Ascending aorta (tissue), 2 donors: Measurements from ENCODE around the gene PACRG. TPM values are rescaled to one million over a fixed set of nuclear protein-coding genes. Genes with fewer than 3 reads are reported as not detected.

Source experiments
- DNase-seq, 2 donors: peaks; one replicate each; pipeline ENCODE4 v3.0.0-alpha.2; 2019; ENCODE audit warnings: low spot score in 2 of 2
- H3K27ac ChIP-seq, 2 donors: fragments of 200-600 bp; sonication (generic); one replicate each; pipeline ENCODE4 v1.5.1; 2016 to 2017; ENCODE audit warnings: mild to moderate bottlenecking in 1 of 2
- H3K27me3 ChIP-seq: fragments of 200-600 bp; sonication (generic); one replicate; pipeline ENCODE4 v1.5.1; 2017
- H3K36me3 ChIP-seq, 2 donors: fragments of 200-600 bp; sonication (generic); one replicate each; pipeline ENCODE4 v1.5.1; 2016
- H3K4me1 ChIP-seq, 2 donors: fragments of 200-600 bp; sonication (generic); one replicate each; pipeline ENCODE4 v1.5.1; 2016 to 2017; ENCODE audit warnings: mild to moderate bottlenecking in 1 of 2
- H3K4me3 ChIP-seq, 2 donors: fragments of 200-600 bp; sonication (generic); one replicate each; pipeline ENCODE4 v1.5.1; 2016 to 2017; ENCODE audit warnings: mild to moderate bottlenecking in 1 of 2
- H3K9me3 ChIP-seq, 2 donors: fragments of 200-600 bp; sonication (generic); one replicate each; pipeline ENCODE4 v1.5.1; 2016
- CTCF ChIP-seq, 3 experiments: fragments of 200-600 bp in 2 of 3; fragments of 450-650 bp in 1 of 3; sonication (generic) in 2 of 3; IDR thresholded peaks; one replicate each; pipeline ENCODE4 v1.5.1; 2016 to 2019; ENCODE audit warnings: antibody characterized with exemption in 3 of 3, mild to moderate bottlenecking in 1 of 3, moderate library complexity in 1 of 3
- intact Hi-C: fragments of 100-400 bp; cut with DNase I; formaldehyde crosslinking; loops from one replicate; pipeline ENCODE4 v1.15.1; 2023
- total RNA-seq: library from RNA; depleted of rRNA; stranded (reverse); fragments of >200 nt; gene quantifications from one replicate; pipeline ENCODE4 v1.1.0, GENCODE V29; 2016

The PACRG gene
- total RNA-seq, 1 donor from 2014 or later: not detected

DNA sequence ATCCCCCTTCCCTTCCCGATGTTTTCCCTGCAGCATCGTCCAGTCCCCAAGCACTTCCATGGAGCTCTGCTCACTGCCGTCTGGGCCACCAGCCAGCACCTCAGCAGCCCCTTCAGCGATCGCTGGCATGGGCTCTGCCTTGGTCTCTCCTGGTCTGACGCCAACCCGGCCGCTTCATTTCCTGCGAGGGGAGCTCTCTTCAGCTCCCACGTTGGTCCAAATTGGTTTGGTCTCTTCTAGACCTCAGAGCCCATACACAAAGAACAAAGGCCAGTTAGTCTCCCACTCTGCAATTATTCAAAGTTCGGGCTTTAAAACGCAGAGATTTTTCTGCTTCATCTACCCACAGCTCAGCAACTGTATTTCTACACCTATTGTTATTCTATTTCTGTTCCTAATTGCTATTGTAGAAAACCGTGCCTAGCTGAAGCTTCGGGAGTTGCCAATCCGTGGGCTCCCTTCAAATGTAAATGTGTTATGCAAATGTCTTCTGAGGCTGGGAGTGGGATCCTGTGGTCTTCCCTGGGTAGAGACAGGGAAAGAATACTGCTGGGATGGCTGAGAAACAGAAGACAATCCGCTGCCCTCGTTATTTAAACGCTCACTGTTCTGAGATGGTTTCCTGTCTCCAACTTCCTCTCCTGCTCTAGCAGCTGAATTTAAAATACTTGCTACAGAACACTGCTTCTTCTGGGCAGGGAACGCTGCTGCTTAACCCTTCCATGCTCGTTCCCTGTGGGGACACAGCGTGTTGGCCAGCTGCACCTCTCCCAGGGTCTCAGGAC is 532.5 kb downstream of the PACRG start:
- peaks cover 0 to 9% of the 10 kb centered on the region in 2 donors for H3K4me1 ChIP-seq
- H3K36me3 ChIP-seq: no peaks in the 10 kb centered on the region
- no peaks in the 10 kb centered on the region for H3K27me3 ChIP-seq
- intact Hi-C loops: no loop called here
- TF ChIP-seq CTCF (IDR thresholded peaks at IDR 0.05): no peak
- H3K9me3 ChIP-seq: no peaks in the 10 kb centered on the region
- H3K4me3 ChIP-seq: peak overlapping the region; percentile 41 to 46
- peak overlapping the region in 1 of 2 donors; percentile 3 for H3K27ac ChIP-seq
- no peak for DNase-seq

DNA sequence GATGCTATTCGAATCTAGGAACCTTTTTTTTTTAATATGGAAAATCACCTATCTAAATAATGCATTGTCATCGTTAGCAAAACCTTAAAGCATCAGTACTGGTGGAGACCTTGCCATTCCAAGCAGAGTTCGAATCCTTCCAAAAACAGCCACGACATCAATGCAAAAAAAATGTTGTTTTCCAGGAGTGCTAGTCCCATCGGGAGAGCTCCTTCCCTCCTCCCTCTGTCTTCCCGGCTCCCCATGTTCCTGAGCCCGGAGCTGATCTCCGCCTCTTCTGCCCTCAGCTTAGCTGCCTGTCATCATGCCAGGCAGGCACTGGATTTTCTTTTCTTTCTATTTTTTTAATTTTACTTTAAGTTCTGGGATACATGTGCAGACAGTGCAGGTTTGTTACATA is 533.1 kb downstream of the PACRG start:
- H3K4me1 ChIP-seq: peaks cover 0 to 9% of the 10 kb centered on the region in 2 donors
- DNase-seq: no peak
- no peak overlapping the region for H3K27ac ChIP-seq
- no peaks in the 10 kb centered on the region for H3K9me3 ChIP-seq
- H3K36me3 ChIP-seq: no peaks in the 10 kb centered on the region
- intact Hi-C loops: no loop called here
- no peaks in the 10 kb centered on the region for H3K27me3 ChIP-seq
- TF ChIP-seq CTCF (IDR thresholded peaks at IDR 0.05): no peak
- peak overlapping the region; percentile 41 to 46 for H3K4me3 ChIP-seq

GRCh38 chr6:163261361-163261760 is 533.6 kb downstream of the PACRG start:
- no peak overlapping the region for H3K4me3 ChIP-seq
- peaks cover 0 to 9% of the 10 kb centered on the region in 2 donors for H3K4me1 ChIP-seq
- no peaks in the 10 kb centered on the region for H3K9me3 ChIP-seq
- H3K27me3 ChIP-seq: no peaks in the 10 kb centered on the region
- no peak for TF ChIP-seq CTCF (IDR thresholded peaks at IDR 0.05)
- intact Hi-C loops: no loop called here
- DNase-seq: no peak
- H3K36me3 ChIP-seq: no peaks in the 10 kb centered on the region
- H3K27ac ChIP-seq: no peak overlapping the region

DNA sequence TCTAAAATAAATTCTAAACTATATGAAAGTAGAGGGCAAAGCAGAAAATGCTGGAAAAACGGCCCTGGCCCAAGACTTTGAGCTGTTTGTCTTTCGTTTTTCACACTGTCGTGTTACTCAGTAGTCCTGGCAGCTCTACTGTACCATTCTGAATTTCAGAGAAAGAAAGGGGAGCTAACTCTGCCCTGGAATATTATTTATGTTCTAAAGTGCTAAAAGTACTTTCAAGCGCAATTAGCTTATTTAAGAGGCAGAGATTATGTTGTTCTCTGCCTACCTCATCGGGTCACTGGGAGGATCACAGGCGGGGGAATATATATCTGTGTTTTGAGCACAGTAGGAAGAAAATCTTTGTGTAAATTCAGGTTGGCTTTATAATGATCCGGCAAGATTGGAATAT is 534.3 kb downstream of the PACRG start:
- no peaks in the 10 kb centered on the region for H3K27me3 ChIP-seq
- intact Hi-C loops: no loop called here
- H3K27ac ChIP-seq: no peak overlapping the region
- peaks cover 0 to 9% of the 10 kb centered on the region in 2 donors for H3K4me1 ChIP-seq
- DNase-seq: no peak
- H3K4me3 ChIP-seq: no peak overlapping the region
- no peak for TF ChIP-seq CTCF (IDR thresholded peaks at IDR 0.05)
- H3K36me3 ChIP-seq: no peaks in the 10 kb centered on the region
- no peaks in the 10 kb centered on the region for H3K9me3 ChIP-seq

DNA sequence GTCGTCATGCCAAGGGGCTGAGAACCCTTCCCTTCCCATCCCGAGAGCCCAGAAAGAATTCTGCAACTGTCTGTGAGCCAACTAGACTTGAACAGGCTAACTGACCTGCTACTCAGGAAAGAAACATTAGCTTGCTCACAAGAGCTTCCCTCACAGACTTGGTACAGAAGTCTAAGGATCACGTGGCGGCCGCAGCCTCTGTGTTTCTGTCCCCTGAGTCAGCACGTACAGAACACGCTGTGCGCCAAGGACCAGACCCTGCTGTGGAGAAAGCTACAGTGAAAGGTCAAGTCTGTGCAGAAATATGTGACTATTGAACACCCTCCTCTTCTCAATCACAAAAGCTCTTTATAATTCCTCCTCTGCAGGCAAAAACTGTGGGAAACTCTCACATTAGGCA is 535.4 kb downstream of the PACRG start:
- H3K27ac ChIP-seq: no peak overlapping the region
- no peaks in the 10 kb centered on the region for H3K36me3 ChIP-seq
- H3K4me3 ChIP-seq: no peak overlapping the region
- peaks cover 0 to 9% of the 10 kb centered on the region in 2 donors for H3K4me1 ChIP-seq
- TF ChIP-seq CTCF (IDR thresholded peaks at IDR 0.05): no peak
- no peaks in the 10 kb centered on the region for H3K9me3 ChIP-seq
- no peaks in the 10 kb centered on the region for H3K27me3 ChIP-seq
- intact Hi-C loops: no loop called here
- no peak for DNase-seq
